Skin of body (tissue), 2 donors: ENCODE measurements around the gene PCNT. TPM values are rescaled to one million over a fixed set of nuclear protein-coding genes. Genes with fewer than 3 reads are reported as not detected.
"Not testable (repeated sequence)": the region's sequence is repeated elsewhere in the genome, so short reads cannot be mapped to it uniquely, and the experiment has no call there.

Experiments
- DNase-seq: peaks from one replicate; lab custom pipeline; 2025; lab: John Stamatoyannopoulos, UW
- total RNA-seq: library from RNA; depleted of rRNA; stranded (reverse); fragments of >200 nt; gene quantifications from one replicate; pipeline ENCODE4 v1.2.3, GENCODE V29; 2014

Gene PCNT
- total RNA-seq, 1 donor from 2014 or later: 27.8 TPM

DNA sequence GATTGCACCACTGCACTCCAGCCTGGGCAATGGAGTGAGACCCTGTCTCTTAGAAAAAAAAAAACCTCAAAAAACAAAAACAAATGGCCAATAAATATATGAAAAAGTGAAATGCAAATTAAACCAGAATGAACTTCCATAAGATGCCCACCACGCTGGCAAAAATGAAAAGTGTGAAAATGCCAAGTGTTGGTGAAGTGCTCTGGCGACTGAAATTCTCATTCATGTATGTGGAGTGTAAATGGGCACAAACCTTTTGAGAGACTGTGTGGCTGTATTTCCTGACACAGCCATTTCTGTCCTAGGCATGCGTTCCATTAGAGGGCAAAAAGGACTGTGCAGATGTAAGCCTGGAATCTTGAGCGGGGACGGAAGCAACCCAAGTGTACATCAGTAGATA, 19.5 kb upstream of the PCNT start:
- no peak for DNase-seq

DNA sequence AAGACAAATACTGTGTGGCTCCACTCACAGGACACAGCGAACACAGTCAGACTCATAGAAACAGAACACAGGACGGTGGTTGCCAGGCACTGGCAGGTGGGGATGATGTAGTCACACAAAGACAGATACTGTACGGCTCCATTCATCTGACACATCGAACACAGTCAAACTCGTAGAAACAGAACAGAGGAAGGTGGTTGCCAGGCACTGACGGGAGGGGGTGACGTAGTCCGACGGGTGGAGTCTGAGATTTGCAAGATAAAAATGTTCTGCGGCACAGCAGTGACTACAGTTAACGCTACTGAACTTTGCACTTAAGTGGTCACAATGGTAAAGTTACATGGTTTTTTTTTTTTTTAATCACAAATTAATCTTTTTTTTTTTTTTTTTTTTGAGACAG, 19.0 kb upstream of the PCNT start:
- DNase-seq: no peak

DNA sequence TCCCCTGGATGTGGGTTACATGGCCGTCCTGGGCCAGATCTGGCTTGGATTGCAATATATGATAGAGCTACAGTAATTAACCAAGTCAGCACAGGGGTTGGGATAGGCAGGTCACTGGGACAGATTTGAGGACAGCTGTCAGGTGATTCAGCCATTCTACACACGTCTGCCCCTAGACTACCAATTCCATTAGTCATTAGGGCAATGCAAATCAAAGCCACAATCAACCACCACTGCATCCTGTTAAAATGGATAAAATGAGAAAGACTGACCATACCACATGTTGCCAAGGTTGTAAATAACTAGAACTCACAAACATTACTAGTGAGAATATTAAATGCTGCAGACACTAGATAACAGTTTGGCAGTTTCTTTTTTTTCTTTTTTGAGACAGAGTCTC, 16.3 kb upstream of the PCNT start:
- DNase-seq: no peak

DNA sequence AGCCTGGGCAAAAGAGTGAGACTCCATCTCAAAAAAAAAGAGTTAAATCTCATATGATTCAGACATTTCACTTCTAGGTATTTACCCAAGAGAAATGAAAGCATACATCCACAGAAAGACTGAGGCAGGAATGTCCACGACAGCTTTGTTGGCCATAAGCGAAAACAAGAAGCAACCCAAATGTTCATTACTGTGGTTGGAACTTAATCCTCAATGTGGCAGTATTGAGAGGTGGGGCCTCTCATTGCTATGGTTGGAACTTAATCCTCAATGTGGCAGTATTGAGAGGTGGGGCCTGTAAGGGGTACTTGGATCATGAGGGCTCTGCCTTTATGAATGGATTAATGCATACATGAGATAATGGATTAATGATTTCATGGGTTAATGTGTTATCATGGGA, 15.5 kb upstream of the PCNT start:
- no peak for DNase-seq

DNA sequence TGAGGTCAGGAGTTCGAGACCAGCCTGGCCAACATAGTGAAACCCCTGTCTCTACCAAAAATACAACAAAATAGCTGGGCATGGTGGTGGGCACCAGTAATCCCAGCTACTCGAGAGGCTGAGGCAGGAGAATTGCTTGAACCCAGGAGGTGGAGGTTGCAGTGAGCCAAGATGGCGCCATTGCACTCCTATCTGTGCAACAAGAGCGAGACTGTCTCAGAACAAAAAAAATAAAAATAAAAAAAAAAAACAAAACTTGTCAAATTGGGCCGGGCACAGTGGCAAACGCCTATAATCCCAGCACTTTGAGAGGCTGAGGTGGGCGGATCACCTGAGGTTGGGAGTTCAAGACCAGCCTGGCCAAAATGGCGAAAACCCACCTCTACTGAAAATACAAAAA, 13.7 kb upstream of the PCNT start:
- not testable (repeated sequence) for DNase-seq

DNA sequence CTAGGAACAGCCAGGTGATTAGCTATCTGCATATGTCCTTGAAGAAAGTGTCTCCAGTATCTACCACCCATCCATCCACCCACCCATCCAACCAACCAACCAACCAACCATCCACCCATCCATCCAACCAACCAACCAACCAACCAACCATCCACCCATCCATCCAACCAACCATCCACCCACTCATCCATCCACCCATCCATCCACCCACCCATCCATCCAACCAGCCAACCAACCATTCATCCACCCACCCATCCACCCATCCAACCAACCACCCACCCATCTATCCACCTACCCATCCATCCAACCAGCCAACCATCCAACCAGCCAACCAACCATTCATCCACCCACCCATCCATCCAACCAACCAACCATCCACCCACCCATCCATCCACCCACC, 12.4 kb upstream of the PCNT start:
- no peak for DNase-seq

DNA sequence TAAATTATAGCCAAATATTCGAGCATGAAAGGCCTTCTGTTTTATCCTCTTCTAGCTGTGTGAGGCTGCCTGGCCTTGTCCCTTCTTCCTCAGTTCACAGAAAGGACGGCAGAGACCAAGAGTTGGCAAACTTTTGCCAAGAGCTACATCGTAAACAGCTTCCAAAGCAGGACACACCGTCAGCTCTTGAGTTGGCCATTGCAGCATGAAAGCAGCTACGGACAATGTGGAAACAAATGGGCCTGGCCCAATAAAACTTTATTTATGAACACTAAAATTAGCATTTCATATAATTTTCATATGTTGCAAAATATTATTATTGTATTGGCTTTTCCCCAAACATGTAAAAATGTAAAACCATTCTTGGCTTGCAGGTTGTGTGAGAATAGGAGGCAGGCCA, 11.0 kb upstream of the PCNT start:
- DNase-seq: no peak

DNA sequence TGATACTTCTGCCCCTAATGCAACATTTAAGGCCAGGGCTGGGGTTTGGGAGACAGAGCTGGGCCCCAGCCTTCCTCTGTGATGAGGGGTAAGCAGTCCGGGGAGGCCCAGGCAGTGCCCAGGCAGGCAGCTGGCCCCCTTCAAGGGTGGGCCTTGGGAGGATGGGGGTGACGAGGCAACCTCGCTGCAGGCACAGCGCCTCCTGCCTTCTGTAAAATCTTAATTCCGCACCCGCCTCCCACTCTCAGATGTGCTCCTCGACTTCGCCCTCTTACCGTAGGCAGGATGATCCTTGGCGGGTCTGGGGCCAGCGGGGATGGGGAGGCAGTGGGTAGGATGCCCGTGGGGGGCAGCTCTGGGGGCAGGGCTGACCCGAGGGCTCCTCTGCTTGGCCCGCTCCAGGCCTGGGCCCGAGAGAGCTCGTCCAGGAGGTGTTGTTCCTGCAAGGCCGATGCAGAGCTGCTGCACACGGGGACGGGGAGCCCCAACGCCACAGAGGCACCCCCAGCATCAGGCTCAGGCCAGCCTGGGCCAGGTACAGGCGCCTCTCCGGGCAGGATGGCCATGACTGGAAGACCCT, 9.4 kb upstream of the PCNT start:
- no peak for DNase-seq

DNA sequence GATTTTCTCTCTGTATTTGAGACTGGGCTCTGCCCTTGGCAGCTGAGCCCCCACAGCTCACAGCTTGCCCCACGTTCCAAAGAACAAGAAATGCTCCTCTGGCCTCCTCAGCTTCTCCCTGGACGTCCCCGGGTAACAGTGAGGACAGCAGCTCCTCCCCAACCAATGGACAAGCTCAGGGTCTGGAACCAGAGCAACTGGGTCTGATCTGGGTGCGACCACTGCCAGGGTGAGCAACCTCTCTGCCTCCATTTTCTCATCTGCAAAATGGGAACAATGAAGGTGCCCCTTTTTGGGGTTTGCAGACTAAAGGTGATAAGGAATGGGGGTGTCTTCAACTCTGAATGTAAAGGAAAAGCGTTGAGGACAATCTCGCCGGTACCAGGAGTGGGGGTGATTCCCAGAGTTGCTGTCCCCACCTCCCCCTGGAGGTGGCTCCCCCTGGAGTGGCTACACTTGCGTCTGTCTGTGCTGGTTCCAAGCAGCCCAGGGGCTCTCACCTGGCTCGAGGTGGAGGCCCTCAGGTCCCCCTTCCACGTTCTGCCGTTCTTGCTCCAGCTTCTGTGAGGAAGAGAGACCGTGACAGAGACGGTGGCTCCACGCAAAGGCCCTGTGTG, 7.1 kb upstream of the PCNT start:
- DNase-seq: no peak

DNA sequence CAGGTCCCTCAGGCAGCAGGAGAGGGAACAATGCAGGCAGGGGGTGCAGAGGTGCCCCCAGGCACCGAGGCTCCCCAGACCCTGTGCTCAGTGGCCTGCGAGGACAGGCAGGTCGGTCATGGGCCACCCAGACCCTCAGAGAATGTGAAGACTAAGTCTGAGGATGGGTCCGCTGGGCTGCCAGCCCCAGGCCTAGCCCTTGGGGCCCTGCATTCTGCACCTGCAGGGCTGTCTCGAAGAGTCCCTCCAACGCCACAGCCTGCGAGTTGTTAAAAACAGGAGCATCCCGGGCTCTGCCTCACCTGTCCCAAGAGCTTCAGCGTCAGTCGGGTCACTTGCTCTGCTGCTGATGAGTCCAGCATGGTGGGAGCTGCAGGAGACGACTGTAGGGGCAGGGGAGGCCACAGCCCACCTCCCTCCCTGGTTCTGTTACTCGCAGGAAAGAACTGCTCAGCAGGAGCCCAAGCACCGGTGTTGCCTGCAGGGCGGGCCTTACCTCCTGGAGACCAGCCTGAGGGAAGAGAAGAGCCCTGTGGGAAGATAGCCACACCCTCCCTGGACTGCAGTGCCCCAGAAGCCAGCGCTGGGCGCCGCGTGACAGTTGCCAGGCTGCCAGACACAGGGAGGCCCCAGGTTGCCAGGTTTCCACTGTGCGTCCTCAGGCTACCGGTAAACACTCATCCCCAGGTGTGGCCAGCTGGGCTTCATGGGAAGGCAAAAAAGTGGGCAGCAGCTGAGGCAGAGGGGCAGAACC, 6.1 kb upstream of the PCNT start:
- no peak for DNase-seq

DNA sequence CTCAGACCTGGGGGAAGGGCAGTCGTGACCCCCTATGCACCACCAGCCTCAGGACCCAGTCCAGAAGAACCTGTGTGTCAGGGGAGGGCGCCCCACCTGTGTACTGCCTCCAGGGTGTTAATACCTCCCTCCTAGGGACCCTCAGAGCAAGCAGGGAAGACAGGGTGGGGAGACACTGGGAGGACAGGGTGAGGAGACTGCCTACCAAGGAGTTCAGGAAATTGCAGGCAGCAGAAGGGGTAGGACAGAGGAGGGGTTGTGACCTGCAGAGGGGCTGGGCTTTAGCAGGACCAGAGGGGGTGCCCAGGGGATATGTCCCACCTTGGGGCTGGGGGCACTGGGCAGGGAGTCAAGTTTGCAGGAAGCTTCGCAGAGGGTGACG, 5.5 kb upstream of the PCNT start:
- no peak for DNase-seq

DNA sequence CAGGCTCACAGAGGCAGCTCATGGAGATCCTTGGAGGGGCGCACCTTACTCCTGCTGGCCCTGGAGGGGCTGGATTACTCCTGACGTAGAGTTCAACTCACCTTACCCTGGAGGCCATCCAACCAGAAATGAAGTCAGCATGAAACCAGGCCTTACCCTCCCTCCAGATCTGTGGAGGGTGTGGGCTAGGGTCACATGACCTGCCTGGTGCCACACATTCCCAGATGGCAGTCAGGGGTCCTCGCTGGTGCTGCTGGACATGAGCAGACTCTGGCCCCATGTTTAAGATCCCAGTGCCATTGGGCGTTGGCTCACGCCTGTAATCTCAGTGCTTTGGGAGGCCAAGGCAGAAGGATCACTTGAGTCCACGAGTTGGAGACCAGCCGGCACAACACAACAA, 4.8 kb upstream of the PCNT start:
- no peak for DNase-seq

DNA sequence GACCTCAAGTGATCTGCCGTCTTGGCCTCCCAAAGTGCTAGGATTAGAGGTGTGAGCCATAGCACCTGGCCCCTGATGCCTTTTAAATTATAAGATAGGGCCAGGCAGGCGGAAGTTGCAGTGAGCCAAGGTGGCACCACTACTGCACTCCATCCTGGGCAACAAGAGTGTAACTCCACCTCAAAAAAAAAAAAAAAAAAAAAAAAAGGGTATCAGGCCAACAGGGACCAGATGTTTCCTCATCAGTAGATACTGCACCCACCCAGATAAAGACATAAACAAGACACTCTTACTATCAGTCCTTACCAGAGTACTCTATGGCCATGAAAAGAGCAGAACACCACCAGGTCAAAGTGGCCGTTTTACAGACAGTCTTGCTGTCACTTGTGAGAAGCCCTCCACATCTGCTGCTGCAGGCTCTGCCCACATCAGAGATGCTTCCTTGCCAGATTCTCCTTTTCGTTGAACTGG, 3.6 kb upstream of the PCNT start:
- no peak for DNase-seq

DNA sequence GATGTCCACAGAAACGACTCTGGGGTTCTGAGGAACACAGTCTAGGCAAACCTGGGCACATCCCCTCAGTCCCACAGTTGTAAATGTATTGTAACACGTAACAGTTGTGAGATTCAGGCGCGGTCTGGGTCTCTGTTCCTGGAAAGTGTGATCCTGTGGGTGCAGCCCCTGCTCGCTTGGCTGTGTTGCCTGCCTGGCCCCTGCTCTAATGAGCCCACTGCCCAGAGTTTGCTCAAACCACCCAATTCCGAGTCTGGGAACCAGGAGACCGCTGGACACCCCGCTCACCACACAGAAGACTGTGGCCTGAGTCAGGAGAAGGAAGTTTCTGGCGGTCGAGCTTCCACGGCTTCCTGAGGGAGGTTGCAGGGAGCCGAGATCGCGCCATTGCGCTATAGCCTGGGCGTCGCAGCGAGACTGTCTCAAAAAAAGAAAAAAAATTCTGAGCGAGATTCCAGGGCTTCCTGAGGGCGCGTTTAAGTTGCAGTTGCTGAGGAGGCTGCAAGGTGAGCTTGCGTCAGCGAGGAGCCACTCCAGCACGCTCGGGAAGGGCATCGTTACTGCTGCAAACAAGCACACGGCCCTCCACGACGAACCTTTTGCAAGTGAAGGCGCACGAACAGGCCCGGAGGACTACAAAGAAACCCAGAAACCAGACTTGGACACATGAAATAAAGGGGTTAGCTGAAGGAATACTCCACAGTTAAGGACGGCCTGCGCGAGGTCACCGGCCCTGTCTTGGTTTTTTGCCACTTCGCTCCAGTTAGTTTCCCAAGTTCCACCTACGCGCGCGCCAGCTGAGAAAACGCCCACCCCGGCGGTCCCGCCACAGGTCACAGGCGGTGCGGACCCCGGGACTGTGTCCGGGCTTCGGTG, 1.4 kb upstream of the PCNT start:
- no peak for DNase-seq

DNA sequence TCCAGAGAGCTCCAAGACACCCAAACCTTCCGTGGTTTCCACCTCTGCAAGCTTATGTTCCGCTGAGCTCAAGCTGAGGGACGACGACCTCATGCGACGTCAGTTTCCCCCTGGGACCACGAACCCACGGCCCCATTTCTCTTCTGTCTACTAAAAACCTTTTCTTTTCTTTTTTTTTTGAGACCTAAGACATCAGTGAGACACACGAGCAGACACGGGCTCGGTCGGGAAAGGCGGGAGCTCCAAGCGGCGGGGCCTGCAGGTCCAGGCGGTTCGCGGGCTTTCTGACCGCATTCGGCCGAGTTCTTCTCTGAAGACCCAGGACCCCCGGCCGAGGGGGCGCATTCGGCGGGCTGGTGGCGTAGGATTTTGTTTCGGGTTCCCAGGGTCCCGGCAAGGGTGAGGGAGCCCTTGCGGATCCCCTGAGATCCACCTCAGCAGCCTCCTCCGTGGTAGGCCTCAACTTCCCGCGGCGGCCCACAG, 688 bp upstream of the PCNT start:
- DNase-seq: no peak

DNA sequence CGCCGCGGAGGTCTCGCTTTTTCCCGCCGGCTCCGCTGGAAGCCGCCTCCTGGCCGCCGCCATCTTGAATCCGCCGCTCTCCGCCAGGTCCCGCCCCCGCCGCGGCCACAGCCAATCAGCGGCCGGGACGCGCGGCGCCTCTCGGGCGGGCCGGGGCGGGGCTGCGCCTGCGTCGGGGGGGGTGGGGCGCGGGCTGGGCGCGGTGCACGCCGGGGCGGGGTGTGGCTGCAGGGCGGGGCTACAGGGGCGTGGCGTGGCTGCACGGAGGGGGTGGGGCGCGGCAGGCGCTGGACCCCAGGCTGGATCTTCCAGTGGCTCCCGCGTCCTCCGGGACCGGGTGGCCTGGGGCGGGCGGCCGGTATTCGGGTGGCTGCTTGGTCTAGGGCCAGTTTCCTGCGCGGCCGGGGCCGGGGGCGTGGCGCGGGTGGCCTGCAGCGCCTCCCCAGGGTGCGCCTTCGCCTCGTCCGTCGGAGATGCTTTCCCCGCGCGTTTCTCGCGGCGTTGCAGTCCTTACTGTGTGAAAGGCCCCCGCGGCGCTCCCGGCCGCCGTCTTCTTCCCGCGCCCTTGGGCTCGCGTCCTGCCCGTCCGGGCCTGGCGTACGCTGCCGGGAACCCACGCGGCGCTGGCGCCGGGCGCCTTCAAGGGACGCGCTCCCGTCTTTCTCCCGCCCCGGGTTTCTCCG, 575 bp downstream of the PCNT start:
- peak; percentile 79 for DNase-seq

DNA sequence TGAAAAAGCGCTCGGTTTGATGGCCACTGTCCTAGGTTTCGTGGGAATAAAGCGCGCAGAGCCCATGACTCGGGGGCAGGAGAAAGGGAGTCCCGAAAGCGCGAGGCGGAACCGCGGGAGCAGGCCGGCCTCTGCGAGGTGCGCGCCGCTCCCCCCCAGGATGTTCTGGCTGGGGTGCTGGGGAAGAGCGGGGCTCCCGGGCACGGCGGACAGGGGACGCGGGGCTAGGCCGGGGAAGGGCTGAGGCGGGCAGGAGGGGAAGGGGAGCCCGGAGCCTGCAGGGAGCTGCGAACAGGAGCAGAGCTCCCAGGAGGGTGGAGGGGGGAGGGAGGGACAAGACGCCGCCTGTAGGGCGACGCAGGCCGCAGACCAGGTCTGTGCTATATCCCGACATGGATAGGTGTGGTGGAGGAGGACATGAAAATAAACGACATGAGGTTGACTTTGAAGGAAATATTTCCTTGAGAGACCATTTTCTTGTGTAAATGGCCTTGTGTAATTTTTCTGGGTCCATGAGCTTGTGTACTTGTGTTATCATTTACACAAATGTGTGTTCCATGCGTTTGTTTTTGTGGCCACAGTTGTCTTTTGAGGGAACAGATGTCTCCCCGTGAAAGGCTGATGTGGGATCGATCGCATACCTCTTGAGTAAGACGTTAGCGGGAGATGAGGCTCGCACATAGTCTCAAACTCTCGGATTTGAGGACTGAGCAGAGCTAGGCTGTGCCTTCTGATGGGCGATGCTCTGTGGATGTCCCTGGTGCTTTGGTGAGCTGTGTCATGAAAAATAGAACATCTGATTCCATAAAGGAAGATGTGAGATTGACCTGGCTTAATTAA, 1.3 kb downstream of the PCNT start:
- peak; percentile 14 for DNase-seq

DNA sequence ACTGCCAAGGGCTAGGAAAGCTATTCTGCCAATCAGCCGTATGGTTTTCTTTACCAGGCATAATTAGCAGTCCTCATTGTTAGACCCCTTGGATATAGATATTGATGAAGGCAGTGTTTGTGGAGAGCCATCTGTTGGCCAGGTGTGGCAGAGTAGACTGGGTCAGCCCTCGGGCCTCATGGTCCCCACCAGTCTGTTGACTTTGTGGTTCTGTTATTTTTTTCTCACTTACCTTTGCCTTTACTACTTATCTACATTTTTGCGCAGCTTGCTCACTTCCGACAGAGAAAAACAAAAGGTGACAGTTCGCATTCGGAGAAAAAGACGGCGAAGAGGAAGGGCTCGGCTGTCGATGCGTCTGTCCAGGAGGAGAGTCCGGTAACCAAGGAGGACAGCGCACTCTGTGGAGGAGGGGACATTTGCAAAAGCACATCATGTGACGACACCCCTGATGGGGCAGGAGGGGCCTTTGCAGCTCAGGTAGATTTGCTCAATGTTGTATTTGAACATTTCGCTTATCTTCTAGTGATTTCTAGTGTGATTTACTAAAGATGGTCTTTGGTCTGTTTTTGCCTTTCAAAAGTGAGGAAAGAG, 2.3 kb downstream of the PCNT start:
- DNase-seq: no peak

DNA sequence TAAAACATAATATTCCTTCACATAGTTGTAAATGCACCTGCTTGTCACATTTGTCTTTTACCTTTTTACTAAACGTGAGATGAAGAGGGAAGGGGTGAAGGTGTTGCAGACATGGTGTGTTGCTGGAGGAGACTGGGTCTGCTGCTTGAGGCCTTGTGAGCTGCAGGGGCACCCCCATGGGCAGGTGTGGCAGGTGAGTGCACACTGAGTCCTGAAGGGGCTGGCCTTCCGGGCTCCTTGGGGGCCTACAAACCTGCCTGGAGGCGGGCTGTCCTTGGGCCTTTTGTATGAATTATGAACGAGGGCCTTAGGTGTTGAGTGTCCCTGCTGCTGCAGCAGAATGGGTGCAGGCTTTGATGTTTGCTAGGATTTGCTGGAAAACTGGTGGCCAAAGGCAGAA, 3.8 kb downstream of the PCNT start:
- no peak for DNase-seq

DNA sequence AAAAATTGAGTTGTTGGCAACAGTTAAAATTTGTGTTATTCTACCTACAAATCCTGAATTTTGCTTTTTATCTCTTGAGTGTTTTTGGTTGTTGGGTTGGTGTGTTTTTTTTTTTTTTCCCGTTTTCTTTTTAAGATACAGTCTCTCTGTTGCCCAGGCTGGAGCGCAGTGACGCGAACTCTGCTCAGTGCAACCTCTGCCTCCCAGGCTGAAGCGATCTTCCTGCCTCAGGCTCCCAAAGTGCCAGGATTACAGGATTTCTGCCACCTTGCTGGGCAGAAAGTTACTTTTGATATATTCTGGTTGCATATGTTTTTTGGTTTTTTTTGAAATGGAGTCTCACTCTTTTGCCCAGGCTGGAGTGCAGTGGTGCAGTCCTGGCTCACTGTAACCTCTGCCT, 4.2 kb downstream of the PCNT start:
- no peak for DNase-seq
